Thyroid gland (tissue), 4 donors: ENCODE measurements around the gene GPR149. TPM values are rescaled to one million over a fixed set of nuclear protein-coding genes. Genes with fewer than 3 reads are reported as not detected.
A peak's percentile ranks its signal among the peaks of the same experiment; 100 is the strongest.

Experiments used
- DNase-seq, 2 donors: peaks; one replicate each; pipeline ENCODE4 v3.0.0-alpha.2; 2019
- H3K27ac ChIP-seq, 3 donors: fragments of 200-600 bp; sonication (generic); 1 replicate in 2 of 3; 2 replicates in 1 of 3; pipeline ENCODE4 v1.5.1; 2016 to 2019; ENCODE audit warnings: mild to moderate bottlenecking in 1 of 3, moderate library complexity in 1 of 3
- H3K27me3 ChIP-seq: fragments of 200-600 bp; sonication (generic); one replicate; pipeline ENCODE4 v1.5.1; 2019
- H3K36me3 ChIP-seq, 2 donors: fragments of 200-600 bp; sonication (generic); one replicate each; pipeline ENCODE4 v1.5.1; 2016 to 2019
- H3K4me1 ChIP-seq, 2 donors: fragments of 200-600 bp; sonication (generic); one replicate each; pipeline ENCODE4 v1.5.1; 2017 to 2019
- H3K4me3 ChIP-seq, 3 donors: fragments of 200-600 bp; sonication (generic); replicated peaks in 1 of 3; 1 replicate in 2 of 3; 2 replicates in 1 of 3; pipeline ENCODE4 v1.5.1; 2016; ENCODE audit warnings: mild to moderate bottlenecking in 1 of 3
- H3K9me3 ChIP-seq: fragments of 200-600 bp; sonication (generic); one replicate; pipeline ENCODE4 v1.5.1; 2017
- POLR2A ChIP-seq, 2 donors: fragments of 450-650 bp; IDR thresholded peaks; one replicate each; pipeline ENCODE4 v1.6.1; 2017; ENCODE audit warnings: antibody characterized with exemption in 2 of 2, mild to moderate bottlenecking in 2 of 2, moderate library complexity in 1 of 2
- WGBS, 2 donors: methylation state at CpG; one replicate each; pipeline ENCODE4 v1.1.5; 2017; 5-methylcytosine and 5-hydroxymethylcytosine counted together
- intact Hi-C: fragments of 100-400 bp; cut with DNase I; formaldehyde crosslinking; loops from one replicate; pipeline ENCODE4 v1.15.1; 2023
- total RNA-seq, 4 donors: library from RNA; depleted of rRNA; stranded (reverse); fragments of >200 nt; gene quantifications; one replicate each; pipeline ENCODE4 v1.2.3, GENCODE V29; 2016
- TF ChIP-seq, protein P1 (sequence below), 6 experiments: fragments of 200-600 bp in 3 of 6; fragments of 450-650 bp in 3 of 6; sonication (generic) in 3 of 6; IDR thresholded peaks; one replicate each; pipeline ENCODE4 v1.5.1; 2016 to 2019; ENCODE audit warnings: antibody characterized with exemption in 6 of 6, mild to moderate bottlenecking in 2 of 6, inconsistent platforms in 1 of 6, moderate library complexity in 1 of 6

Gene GPR149, protein sequence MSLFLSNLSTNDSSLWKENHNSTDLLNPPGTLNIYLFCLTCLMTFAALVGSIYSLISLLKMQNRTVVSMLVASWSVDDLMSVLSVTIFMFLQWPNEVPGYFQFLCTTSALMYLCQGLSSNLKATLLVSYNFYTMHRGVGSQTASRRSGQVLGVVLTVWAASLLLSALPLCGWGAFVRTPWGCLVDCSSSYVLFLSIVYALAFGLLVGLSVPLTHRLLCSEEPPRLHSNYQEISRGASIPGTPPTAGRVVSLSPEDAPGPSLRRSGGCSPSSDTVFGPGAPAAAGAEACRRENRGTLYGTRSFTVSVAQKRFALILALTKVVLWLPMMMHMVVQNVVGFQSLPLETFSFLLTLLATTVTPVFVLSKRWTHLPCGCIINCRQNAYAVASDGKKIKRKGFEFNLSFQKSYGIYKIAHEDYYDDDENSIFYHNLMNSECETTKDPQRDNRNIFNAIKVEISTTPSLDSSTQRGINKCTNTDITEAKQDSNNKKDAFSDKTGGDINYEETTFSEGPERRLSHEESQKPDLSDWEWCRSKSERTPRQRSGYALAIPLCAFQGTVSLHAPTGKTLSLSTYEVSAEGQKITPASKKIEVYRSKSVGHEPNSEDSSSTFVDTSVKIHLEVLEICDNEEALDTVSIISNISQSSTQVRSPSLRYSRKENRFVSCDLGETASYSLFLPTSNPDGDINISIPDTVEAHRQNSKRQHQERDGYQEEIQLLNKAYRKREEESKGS
- total RNA-seq = under 1 TPM in 1 of 4 donors, not detected in 3; 0.11 TPM

DNA sequence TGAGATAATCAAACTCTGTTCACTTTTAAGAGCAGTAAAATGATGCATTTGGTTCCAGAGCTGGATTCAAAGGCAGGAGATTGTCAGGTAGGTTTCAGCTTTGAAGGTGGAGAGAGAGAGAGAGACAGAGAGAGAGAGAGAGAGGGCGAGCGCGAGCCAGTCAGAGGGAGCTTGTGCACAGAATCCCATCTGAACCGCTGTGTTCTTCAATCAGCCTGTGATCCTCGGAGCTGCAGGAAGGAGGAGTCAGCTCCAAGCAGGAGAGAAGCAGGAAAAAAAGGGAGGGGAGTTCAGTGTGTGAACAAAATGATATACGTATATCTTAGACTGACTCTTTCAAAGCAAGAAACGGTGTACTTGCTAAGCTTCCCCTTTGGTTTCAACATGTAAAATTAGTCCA, at the start of gene GPR149:
TSS of gene GPR149 (minus strand) at position 177 of the 400 bp plus-strand sequence. CDS start 575 bp downstream, outside the sequence.
- TF ChIP-seq POLR2A (IDR thresholded peaks at IDR 0.05) = no peak
- TF ChIP-seq, protein P1, sequence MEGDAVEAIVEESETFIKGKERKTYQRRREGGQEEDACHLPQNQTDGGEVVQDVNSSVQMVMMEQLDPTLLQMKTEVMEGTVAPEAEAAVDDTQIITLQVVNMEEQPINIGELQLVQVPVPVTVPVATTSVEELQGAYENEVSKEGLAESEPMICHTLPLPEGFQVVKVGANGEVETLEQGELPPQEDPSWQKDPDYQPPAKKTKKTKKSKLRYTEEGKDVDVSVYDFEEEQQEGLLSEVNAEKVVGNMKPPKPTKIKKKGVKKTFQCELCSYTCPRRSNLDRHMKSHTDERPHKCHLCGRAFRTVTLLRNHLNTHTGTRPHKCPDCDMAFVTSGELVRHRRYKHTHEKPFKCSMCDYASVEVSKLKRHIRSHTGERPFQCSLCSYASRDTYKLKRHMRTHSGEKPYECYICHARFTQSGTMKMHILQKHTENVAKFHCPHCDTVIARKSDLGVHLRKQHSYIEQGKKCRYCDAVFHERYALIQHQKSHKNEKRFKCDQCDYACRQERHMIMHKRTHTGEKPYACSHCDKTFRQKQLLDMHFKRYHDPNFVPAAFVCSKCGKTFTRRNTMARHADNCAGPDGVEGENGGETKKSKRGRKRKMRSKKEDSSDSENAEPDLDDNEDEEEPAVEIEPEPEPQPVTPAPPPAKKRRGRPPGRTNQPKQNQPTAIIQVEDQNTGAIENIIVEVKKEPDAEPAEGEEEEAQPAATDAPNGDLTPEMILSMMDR (IDR thresholded peaks at IDR 0.05) = peak in 1 of 6 experiments; percentile 23
- Histone ChIP-seq H3K27ac (no peak within 1 kb of the TSS), H3K9me3 (no peaks in the 10 kb centered on the region), H3K4me3 (no peak within 1 kb of the TSS), H3K4me1 (peaks cover 13 to 14% of the 10 kb centered on the region in 2 donors), H3K27me3 (peaks cover 8% of the 10 kb centered on the region), H3K36me3 (no peaks in the 10 kb centered on the region)
- intact Hi-C loops = no loop called here
- 15 to 18% methylated on average over 7 of the region's 7 CpGs for WGBS, 2 donors
- peak; percentile 18 to 25 for DNase-seq

DNA sequence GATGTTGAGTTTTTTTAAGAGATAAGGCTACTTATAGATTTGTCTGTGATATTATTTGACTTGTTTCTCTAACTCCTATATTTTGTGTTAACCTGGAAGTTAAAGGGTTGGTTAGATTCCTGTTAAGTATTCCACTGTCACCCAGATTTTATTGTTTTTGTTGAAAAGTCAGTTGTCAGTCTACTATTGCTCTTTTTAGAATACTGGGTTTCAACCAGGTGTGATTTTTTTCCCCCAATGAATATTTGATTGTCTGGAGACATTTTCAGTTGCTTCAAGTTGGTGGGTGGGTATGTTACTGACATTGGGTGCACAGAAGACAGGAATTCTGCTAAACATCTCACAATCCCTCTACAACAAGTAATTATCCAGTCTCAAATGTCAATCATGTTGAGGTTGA, 43.8 kb upstream of the GPR149 start:
- intact Hi-C loops = no loop called here
- no peak overlapping the region for H3K4me3 ChIP-seq
- H3K4me1 ChIP-seq = no peaks in the 10 kb centered on the region
- no peak overlapping the region for H3K27ac ChIP-seq
- peaks cover 6% of the 10 kb centered on the region for H3K9me3 ChIP-seq
- no peak for DNase-seq
- no peaks in the 10 kb centered on the region for H3K36me3 ChIP-seq
- TF ChIP-seq, protein P1 (IDR thresholded peaks at IDR 0.05) = no peak
- no peak for TF ChIP-seq POLR2A (IDR thresholded peaks at IDR 0.05)
- H3K27me3 ChIP-seq = no peaks in the 10 kb centered on the region

DNA sequence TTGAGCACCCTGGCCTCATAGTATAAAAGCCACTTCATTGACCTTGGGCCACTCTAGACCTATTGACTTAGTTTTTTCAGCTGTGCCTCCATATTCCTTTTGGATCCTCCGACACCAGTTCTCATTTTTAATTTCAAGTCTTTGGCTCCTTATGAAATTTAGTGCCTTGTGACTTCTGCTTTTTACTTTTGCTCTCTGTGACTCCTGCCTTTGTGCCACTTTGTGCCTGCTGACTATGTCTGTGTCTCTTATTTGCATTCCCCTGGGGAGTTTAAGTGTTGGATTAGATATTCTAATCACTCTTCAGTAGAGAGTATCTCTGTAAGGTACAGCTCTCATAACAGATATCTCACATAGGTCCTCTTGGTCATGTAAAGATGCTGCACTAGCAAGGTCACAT, 39.6 kb upstream of the GPR149 start:
- DNase-seq = no peak
- WGBS, 2 donors = 86 to 94% methylated on average over 1 of the region's 1 CpG
- no peak overlapping the region for H3K4me3 ChIP-seq
- H3K27ac ChIP-seq = no peak overlapping the region
- no peaks in the 10 kb centered on the region for H3K36me3 ChIP-seq
- no peak for TF ChIP-seq POLR2A (IDR thresholded peaks at IDR 0.05)
- TF ChIP-seq, protein P1 (IDR thresholded peaks at IDR 0.05) = no peak
- H3K4me1 ChIP-seq = no peaks in the 10 kb centered on the region
- intact Hi-C loops = no loop called here
- no peaks in the 10 kb centered on the region for H3K27me3 ChIP-seq
- H3K9me3 ChIP-seq = peaks cover 6% of the 10 kb centered on the region

DNA sequence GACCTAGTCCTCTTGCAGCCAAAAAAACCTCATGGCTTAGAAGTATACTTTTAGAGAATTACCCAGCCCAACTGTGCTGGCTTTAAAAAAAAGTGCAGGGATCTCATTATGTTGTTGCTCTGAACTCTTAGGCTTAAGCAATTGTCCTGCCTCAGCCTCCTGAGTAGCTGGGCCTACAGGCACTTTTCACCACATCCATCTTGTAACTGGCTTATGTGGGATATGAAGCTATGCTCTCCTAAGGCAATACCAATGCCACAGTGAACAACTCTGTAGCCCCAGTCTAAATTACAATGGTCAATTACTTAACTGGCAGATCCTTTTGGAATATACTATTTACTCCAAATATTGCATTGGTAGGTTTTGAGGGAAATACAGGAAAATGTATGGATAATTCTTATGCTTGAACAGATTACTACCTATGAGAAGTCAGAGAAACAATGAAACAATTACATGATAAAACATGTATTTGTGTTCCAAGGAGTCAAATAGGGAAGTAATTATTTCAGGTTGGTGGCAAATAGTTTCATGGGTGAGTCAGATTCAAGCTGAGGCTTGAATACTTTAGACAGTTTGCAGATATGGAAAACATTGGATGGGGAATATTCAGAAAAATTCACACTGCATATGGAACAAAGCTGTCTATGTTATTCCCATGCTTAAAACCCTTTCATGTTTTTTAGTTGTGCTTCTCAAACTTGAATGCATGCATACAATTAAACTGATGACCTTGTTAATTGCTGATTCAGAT, 34.6 kb upstream of the GPR149 start:
- no peaks in the 10 kb centered on the region for H3K27me3 ChIP-seq
- H3K36me3 ChIP-seq = no peaks in the 10 kb centered on the region
- H3K4me1 ChIP-seq = no peaks in the 10 kb centered on the region
- DNase-seq = no peak
- intact Hi-C loops = no loop called here
- H3K27ac ChIP-seq = no peak overlapping the region
- no peaks in the 10 kb centered on the region for H3K9me3 ChIP-seq
- no peak for TF ChIP-seq POLR2A (IDR thresholded peaks at IDR 0.05)
- TF ChIP-seq, protein P1 (IDR thresholded peaks at IDR 0.05) = no peak
- H3K4me3 ChIP-seq = no peak overlapping the region
